ENCODE data around the gene IL20RB. TPM values are rescaled to one million over a fixed set of nuclear protein-coding genes. Genes with fewer than 3 reads are reported as not detected.
"Not testable (repeated sequence)": the region's sequence is repeated elsewhere in the genome, so short reads cannot be mapped to it uniquely, and the experiment has no call there.

IL20RB gene
- total RNA-seq, 4 donors from 2014 or later: 218 to 274 (median 257) TPM

DNA sequence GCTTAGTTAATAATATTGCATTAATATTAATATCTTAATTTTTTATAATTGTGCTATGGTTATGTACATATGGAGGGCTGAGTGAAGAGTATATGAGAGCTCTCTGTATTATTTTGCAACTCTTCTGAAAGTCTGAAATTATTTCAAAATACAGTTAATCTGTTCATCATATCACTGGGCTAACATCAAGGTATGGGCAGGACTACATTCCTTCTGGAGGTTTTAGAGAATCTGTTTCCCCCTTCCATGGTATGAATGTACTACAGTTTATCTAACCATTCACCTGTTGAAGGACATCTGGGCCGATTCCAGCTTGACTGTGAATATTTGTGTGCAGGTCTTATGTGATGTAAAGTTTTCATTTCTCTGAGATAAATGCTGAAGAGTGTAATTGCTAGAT lies 5.1 kb downstream of the IL20RB start:
- Histone ChIP-seq H3K4me1 (peaks cover 33% of the 10 kb centered on the region), H3K36me3 (no peaks in the 10 kb centered on the region), H3K27ac (no peak overlapping the region), H3K9me3 (no peaks in the 10 kb centered on the region), H3K4me3 (no peak overlapping the region), H3K27me3 (no peaks in the 10 kb centered on the region)
- whole genome bisulfite sequencing: 67% methylated on average over 1 of the region's 1 CpG
- TF ChIP-seq POLR2A (IDR thresholded peaks at IDR 0.05): no peak
- TF ChIP-seq POLR2AphosphoS5 (IDR thresholded peaks at IDR 0.05): no peak
- TF ChIP-seq, protein P1, sequence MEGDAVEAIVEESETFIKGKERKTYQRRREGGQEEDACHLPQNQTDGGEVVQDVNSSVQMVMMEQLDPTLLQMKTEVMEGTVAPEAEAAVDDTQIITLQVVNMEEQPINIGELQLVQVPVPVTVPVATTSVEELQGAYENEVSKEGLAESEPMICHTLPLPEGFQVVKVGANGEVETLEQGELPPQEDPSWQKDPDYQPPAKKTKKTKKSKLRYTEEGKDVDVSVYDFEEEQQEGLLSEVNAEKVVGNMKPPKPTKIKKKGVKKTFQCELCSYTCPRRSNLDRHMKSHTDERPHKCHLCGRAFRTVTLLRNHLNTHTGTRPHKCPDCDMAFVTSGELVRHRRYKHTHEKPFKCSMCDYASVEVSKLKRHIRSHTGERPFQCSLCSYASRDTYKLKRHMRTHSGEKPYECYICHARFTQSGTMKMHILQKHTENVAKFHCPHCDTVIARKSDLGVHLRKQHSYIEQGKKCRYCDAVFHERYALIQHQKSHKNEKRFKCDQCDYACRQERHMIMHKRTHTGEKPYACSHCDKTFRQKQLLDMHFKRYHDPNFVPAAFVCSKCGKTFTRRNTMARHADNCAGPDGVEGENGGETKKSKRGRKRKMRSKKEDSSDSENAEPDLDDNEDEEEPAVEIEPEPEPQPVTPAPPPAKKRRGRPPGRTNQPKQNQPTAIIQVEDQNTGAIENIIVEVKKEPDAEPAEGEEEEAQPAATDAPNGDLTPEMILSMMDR (IDR thresholded peaks at IDR 0.05): no peak
- TF ChIP-seq EP300 (IDR thresholded peaks at IDR 0.05): no peak
- DNase-seq (ENCODE audit: low spot score in 2 of 2): no peak

DNA sequence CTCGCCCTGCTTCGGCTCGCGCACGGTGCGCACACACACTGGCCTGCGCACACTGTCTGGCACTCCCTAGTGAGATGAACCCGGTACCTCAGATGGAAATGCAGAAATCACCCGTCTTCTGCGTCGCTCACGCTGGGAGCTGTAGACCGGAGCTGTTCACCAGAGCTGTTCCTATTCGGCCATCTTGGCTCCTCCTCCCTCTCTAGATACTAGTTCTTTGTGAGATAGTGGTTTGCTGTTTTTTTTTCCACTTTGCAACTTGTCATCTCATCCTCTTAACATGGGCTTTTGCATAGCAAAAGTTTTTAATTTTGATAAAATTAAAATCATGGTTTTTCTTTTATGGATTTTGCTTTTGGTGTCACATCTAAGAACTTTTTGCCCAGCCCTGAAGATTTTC lies 11.8 kb downstream of the IL20RB start:
- not testable (repeated sequence) for H3K27me3 ChIP-seq; DNase-seq (ENCODE audit: low spot score in 2 of 2); H3K36me3 ChIP-seq; H3K9me3 ChIP-seq; H3K4me1 ChIP-seq; H3K27ac ChIP-seq; H3K4me3 ChIP-seq
- 88% methylated on average over 7 of the region's 14 CpGs for WGBS

DNA sequence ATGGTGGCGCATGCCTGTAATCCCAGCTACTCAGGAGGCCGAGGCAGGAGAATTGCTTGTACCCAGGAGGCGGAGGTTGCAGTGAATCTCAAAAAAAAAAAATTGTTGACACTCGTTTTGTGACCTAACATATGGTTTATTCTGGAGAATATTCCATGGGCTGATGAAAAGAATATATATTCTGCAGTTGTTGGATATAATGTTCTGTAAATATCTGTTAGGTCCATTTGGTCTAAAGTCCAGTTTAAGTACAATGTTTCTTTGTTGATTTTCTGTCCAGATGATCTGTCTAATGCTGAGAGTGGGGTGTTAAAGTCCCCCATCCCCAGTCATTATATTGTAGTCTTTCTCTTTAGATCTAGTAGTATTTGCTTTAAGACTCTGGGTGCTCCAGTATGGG lies 15.6 kb downstream of the IL20RB start:
- TF ChIP-seq, protein P1 (IDR thresholded peaks at IDR 0.05): no peak
- no peak for TF ChIP-seq POLR2A (IDR thresholded peaks at IDR 0.05)
- no peak for TF ChIP-seq POLR2AphosphoS5 (IDR thresholded peaks at IDR 0.05)
- no peak for DNase-seq (ENCODE audit: low spot score in 2 of 2)
- Histone ChIP-seq H3K9me3 (no peaks in the 10 kb centered on the region), H3K4me3 (no peak overlapping the region), H3K4me1 (no peaks in the 10 kb centered on the region), H3K27ac (no peak overlapping the region), H3K27me3 (no peaks in the 10 kb centered on the region), H3K36me3 (no peaks in the 10 kb centered on the region)
- WGBS: 93% methylated on average over 4 of the region's 4 CpGs

DNA sequence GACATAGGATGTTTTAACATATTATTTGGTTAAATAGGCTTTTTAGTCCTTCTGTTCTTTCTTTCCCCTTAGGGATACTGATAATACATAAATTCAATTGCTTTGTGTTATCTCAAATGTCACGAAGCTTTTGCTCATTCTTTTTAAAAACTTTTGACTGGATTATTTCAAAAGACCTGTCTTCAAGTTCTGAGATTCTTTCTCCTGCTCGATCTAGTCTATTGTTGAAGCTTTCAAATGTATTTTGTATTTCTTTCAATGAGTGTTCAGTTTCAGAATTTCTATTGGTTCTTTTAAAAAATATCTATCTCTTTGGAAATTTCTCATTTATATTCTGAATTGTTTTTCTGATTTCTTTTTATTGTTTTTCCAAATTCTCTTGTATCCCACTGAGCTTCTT lies 16.9 kb downstream of the IL20RB start:
- Histone ChIP-seq H3K36me3 (no peaks in the 10 kb centered on the region), H3K4me3 (no peak overlapping the region), H3K27me3 (no peaks in the 10 kb centered on the region), H3K9me3 (no peaks in the 10 kb centered on the region), H3K4me1 (peaks cover 4% of the 10 kb centered on the region), H3K27ac (no peak overlapping the region)
- no peak for DNase-seq (ENCODE audit: low spot score in 2 of 2)
- 44% methylated on average over 2 of the region's 2 CpGs for WGBS
- TF ChIP-seq EP300 (IDR thresholded peaks at IDR 0.05) (no peak), POLR2AphosphoS5 (IDR thresholded peaks at IDR 0.05) (no peak), POLR2A (IDR thresholded peaks at IDR 0.05) (no peak)
- TF ChIP-seq, protein P1 (IDR thresholded peaks at IDR 0.05): no peak

DNA sequence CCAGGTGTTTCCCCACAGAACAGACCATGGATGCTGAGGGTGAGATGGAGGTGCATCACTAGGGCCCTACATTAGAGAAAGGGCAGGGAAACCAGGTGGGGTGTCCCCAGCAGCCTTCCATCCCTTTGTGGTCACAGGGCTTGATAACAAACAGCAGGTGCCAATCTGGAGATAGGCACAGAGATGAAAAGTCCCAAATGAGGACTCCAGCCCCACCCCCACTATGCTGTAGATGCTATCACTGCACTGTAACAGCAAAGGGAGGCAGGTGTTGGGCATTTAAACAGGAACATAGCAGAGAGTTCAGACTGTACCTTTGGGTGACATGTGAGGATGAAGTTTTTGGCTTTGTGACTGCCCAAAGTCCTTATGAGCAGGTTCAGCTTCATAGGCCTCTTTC lies 21.4 kb downstream of the IL20RB start:
- no peaks in the 10 kb centered on the region for H3K9me3 ChIP-seq
- no peak for TF ChIP-seq EP300 (IDR thresholded peaks at IDR 0.05)
- TF ChIP-seq, protein P1 (IDR thresholded peaks at IDR 0.05): no peak
- no peak for TF ChIP-seq POLR2A (IDR thresholded peaks at IDR 0.05)
- no peak for TF ChIP-seq POLR2AphosphoS5 (IDR thresholded peaks at IDR 0.05)
- no peak overlapping the region for H3K4me3 ChIP-seq
- no peak for DNase-seq (ENCODE audit: low spot score in 2 of 2)
- peaks cover 20% of the 10 kb centered on the region for H3K4me1 ChIP-seq
- H3K27me3 ChIP-seq: no peaks in the 10 kb centered on the region
- no peaks in the 10 kb centered on the region for H3K36me3 ChIP-seq
- no peak overlapping the region for H3K27ac ChIP-seq

DNA sequence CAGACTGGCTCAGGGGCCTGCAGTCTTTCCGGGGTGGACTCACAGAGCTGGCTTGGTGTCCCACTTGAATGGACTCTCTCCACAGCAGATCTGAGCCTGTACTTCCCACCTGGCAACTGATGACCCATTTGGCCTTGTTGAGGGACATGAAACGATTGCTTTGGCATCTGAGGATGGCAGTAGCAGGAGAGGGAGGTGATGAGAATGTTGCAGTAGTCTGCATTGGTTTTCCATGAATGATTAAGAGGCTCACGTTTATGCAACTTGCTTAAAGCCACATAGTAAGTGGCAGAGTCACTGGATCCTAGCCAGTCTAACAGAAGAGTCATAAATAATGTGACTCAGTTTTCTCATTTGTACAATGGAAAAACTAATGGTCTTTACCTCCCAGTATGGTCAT lies 21.9 kb downstream of the IL20RB start:
- DNase-seq (ENCODE audit: low spot score in 2 of 2): no peak
- Histone ChIP-seq H3K9me3 (no peaks in the 10 kb centered on the region), H3K4me1 (peaks cover 25% of the 10 kb centered on the region), H3K4me3 (no peak overlapping the region), H3K27me3 (no peaks in the 10 kb centered on the region), H3K27ac (no peak overlapping the region), H3K36me3 (no peaks in the 10 kb centered on the region)
- TF ChIP-seq EP300 (IDR thresholded peaks at IDR 0.05) (no peak), POLR2AphosphoS5 (IDR thresholded peaks at IDR 0.05) (no peak), POLR2A (IDR thresholded peaks at IDR 0.05) (no peak)
- TF ChIP-seq, protein P1 (IDR thresholded peaks at IDR 0.05): no peak
- WGBS: 68% methylated on average over 2 of the region's 3 CpGs
